HG02973 (cell line): ENCODE measurements around the gene PTPRN2.

Experiments used
- ATAC-seq: cut with Tn5 transposase; IDR thresholded peaks from one replicate; pipeline ENCODE4 v1.9.1; 2021; ENCODE audit warnings: moderate library complexity; ENCODE audit not compliant: unreplicated experiment

PTPRN2 gene

DNA sequence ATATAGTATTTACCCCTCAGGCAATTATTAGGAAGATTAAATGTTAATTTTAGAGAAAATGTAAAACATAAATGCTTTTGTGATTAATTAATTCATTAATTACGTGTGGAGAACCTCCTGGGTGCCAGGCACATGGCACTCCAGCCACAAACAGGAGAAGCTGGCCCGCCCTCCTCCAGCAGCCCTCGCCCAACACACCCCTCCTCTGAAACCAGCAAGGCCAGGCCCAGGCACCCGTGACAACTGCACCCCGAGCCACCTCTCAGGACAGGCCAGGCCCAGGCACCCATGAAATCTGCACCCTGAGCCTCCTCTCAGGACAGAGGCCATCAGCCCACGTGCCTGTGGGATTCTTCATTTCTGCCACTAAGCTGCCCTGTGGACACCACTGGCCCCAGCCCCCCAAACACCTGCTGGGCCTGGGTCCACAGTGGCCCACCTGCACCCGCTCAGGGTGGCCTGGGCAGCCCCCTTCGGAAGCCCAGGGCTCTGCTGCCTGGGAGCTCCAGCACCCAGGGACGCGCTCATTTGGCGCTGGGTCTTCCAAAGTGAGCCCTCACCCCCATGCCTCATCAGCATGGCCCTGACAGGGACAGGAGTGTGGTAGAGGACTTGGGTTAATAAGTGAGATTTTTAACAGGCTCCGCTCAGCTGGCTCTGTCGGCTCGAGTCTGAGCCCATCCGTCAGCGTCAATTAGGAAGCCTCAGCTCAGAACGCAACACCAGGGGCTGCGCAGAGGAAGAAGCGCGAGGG lies 768.7 kb downstream of the PTPRN2 start:
- ATAC-seq, result no peak

DNA sequence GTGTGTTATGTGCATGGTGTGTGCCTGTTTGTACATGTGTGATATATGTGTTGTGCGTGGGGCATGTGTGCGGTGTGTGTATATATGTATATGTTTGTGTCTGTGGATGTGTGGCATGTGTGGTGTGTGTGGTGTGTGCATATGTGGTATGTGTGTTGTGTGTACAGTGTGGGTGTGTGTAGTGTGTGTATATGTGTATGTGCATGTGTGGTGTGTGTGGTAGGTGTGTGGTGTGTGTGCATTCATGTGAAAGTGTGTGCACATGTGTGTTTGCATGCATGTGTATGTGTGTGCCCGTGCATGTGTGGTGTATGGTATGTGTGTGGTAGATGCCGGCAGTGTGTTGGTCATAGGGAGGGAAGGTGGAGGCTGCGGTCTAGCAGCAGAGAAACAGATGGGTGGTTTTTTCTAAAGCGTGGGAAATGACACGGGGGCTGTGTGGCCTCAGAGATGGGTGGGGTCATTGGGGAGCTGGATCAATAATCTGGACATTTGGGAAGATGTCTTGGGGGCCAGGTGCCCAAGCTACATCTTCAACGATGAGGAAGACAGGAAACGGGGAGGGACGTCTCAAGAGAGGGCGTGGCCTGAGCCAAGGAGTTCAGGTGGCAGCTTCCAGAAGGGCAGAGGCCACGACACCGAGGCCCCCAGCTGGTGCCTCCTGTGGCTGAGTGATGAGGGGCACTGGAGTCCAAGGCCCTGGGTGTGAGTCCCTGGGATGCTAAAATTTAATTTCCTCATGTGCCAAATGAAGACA lies 769.5 kb downstream of the PTPRN2 start:
- ATAC-seq, result no peak

DNA sequence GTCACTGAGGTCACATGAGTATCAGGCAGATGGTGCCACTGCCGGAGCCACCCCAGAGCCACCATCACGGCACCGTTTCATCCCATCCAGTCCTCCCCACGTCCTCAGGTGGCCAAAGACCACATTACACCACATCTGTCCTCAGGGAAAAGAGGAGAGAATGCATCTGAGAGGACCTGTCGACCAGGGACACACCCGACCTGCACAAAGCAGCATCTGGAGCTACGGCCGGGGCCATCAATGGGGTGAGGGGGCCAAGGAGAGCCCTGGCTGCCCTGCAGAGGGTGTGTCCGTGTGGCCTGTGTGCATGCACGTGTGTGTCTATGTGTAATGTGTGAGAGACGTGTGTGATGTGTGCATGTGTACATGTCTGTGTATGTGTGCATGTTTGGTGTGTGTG lies 770.2 kb downstream of the PTPRN2 start:
- ATAC-seq, result no peak

DNA sequence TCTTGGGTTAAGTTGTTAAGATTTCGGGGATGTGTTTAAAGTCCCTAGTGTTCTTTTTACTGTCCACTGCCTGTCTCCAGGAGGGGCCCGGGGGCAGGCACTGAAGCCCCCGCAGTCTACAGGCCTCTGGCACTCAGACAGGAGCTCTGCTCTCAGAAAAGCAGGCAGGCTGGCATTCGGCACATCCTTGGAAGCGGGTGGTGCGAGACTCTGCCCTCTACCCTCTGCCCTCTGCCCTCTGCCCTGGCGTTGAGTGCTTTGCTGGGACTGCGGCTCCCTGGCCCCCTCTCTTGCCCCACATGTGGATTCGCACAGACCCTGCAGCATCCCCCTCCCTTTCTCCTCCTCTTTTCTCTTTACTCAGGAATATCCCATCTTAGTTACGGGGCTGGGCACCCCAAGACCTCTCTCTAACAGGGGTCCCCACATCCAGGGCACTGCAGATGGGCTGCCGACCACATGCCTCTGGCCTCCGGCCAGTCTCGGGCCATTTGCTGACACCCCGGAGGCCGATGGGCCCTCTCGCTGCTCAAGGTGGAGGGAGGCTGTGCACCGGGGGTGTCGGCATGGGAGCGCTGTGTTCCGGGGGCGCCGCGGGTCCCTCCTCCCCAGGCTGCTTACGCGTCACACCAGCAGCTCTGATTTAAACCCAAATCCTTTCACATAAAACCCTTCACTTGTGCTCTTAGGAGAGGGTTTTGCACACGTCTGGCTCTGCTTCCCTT lies 770.9 kb downstream of the PTPRN2 start:
- no peak for ATAC-seq

DNA sequence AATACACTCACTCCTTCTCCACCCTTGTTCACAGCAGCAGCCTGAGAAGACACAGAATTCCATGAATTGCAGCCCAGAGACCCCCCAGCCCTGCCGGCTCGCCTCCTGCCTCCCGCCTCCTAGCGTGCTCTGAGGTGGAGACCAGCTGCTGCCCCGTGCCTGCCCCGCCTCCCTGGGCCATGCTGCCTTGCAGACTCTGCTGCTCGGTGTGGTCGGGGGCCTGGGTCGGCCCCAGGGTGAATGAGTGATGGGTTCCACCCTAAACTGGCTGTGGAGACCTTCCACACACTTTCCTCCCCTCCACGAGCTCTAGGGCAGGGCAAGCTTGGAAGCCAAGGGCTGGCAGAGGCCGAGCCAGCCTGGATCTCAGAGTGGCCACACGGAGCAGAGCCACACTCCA lies 771.5 kb downstream of the PTPRN2 start:
- ATAC-seq, result no peak

DNA sequence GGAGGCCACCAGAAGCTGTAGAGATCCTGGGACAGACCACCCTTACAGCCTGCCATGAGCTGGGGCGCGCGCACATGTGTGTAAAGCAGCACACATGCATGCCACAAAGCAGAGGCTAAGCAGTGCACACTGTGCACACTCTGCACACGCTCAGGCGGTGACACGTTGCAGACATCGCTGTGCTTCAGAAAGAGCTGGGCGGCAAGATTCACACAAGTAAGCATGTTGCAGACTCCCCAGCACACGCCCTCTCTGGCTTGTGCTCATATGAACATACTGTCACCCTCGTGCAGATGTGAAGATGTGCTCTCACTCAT lies 772.0 kb downstream of the PTPRN2 start:
- ATAC-seq, result no peak

DNA sequence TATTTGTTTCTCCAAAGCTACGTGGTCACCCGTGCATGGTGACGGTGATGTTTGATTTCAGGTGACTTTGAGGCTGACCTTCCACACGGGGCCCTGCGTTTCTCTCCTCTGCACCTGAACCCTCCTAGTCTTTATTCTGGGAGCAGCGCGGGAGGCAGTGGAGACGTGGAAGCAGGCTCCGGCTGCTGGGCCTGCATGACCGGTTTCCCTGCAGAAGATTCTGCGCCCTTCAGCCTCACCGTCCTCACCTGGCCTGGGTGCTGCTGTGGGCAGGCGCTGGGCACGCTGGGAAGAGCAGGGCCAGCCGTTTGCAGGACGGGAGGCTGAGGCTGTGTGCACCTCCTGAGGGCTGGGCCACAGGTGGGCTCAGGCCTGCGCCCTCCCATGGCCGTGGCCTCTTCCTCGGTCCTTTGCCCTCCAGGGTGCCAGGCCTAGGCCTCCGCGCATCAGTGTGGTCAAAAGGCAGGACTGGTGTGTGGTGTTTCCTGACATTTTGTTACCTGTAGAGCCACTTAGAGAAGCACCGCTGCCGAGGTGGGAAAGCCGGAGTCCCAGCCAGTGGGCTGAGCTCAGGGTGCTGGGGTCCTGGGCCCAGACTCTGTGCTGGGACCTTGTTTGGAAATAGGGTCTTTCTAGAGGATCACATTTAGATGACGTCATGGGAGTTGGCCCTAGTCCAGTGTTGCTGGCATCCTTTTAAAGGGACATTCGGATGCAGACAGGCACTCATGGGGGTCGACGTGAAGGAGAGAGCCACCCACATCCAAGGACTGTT lies 772.5 kb downstream of the PTPRN2 start:
- ATAC-seq, result no peak

DNA sequence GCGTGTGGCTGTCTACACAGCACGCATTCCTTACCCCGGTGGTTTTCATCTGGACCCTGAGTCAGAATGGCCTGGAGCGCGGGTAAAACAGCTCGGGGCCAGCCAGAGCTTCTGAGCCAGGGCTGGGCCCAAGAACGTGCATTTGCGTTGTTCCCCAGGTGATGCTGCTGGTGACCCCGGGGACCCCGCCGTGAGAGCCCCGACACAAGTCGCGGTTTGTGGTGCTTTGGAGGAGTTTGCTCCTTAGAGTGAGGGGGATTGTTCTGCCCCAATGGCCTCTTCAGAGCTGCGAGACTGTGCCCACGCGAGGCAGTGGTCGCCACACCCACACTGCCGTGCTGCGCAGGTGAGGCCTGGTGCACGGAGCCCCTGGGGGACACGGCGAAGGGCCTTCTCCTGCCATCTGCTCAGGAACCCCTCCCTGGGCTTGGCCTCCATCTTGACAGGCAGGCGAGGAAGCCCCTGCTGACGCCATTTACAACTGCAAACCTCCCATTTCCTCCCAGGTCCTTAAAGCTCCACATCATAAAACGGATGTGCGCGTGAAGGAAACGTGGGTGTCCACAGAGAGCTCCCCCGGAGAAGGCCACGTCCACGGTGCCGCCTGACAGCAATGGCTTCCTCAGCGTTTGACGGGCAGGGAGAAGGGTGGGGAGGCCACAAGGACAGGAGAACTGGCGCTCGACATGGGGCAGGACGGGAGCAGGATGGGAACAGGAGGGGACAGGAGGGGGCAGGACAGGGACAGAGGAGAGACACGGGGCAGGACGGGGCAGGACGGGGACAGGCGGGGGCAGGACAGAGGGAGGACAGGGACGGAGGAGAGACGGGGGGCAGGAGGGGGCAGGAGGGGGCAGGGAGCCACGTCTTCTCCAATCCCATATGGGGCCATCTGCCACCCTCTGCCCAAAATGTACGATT lies 773.6 kb downstream of the PTPRN2 start:
- no peak for ATAC-seq

DNA sequence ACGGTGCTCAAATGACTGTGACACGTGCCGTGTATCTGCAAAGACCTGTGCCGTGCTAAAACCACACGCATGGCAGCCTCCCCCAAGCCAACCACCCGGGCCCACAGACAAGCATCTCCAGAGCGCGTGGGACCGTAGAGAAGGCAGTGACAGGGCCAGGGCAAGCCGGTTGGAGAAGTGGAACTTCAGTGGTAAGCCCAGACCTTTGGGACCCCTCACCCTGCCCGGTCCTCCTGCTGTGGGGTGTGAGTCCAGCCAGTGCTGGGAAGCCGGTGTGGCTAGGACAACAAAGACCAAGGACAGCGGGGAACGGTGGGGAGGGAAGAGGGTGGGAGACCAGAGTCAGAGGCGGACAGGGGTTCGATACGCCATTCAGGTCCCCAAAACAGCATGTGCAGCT lies 774.6 kb downstream of the PTPRN2 start:
- ATAC-seq, result no peak

DNA sequence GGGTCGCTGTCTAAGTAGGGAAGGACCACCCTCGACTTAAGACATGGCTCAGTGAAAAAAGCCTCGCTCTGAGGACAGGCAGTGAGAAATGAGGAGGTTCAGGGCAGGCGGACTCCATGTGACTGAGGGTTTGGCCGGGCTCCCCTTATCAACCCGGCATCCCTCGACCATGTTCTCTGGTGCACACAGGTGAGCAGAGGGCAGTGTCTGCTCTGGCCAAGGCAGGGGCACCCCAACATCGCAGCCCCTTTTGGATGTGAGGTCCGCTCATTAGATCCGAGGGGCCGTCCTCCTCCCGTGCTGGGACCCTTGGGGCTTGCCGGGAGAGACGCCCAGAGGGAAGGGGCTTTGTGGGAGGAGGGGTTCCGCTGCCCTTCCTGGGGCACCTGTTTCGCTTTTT lies 775.7 kb downstream of the PTPRN2 start:
- ATAC-seq, result no peak

DNA sequence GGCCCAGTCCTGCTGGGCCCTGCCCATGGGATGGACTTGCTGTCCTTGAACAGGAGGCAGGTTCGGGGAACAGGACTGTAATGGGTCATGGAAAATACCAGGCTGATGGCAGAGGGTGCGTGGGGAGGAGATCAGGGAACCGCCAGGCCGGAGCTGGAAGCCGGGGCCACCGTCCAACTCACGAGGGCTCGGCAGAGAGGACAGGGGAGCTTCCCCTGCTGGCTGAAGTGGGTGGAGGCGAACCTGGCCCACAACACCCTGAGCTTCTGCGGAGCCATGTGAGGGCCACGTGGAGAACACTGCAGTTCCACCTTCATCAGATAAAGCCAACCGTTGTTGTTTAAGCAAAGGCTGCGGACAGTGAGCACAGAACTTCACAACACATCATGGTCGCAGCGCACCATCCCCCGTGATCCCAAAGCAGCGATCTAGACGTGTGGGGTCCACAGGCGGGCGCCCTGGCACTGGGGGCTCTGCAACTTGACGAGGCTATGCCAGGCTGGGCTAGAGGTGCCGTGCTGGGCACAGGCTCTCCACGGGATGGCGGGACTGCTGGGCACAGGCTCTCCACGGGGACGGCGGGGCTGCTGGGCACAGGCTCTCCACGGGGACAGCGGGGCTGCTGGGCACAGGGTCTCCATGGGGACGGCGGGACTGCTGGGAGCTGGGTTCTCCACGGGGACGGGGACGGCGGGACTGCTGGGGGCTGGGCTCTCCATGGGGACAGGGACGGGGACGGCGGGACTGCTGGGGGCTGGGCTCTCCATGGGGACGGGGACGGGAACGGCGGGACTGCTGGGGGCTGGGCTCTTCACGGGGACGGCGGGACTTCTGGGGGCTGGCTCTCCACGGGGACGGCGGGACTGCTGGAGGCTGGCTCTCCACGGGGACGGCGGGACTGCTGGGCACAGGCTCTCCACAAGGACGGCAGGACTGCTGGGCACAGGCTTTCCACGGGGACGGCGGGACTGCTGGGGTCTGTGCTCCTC lies 777.5 kb downstream of the PTPRN2 start:
- ATAC-seq, result no peak

DNA sequence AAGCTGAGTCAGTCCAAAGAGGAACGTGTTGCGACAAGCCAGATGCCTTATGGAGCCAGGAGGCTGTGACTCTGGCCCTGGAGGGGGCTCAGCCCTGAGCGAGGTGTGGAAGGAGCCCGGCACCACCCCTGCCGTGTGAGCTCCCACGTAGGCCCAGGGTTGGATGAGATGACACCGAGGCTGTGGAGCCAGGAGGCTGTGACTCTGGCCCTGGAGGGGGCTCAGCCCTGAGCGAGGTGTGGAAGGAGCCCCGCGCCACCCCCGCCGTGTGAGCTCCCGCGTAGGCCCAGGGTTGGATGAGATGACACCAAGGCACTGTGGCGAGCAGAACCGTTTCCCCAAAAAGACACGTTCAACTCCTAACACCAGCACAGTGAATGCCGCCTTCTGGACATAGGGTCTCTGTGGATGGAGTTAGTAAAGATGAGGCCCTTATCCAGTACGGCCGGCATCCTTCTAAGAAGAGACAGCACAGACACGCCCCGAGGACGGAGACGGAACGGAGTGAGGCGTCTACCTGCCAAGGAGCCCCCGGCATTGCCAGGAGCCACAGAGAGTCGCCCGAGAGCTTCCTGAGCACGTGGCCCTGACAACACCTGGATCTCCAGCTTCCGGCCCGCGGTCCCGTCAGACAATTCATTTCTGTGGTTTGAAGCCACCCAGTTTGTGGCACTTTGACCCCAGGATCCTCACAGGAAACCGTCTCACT lies 778.3 kb downstream of the PTPRN2 start:
- no peak for ATAC-seq

DNA sequence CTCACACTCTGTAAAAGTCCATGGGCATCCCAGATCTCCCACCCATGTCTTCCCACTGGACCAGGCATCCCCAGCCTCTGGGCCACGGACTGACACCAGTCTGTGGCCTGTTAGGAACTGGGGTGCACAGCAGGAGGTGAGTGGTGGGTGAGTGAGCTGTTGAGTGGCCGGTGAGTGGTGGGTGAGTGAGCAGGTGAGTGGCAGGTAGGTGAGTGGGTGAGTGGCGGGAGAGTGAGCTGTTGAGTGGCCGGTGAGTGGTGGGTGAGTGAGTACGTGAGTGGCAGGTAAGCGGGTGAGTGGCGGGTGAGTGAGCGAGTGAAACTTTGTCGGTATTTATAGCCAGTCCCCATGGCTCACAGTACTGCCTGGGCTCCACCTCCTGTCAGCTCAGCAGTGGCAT lies 779.6 kb downstream of the PTPRN2 start:
- ATAC-seq, result no peak

DNA sequence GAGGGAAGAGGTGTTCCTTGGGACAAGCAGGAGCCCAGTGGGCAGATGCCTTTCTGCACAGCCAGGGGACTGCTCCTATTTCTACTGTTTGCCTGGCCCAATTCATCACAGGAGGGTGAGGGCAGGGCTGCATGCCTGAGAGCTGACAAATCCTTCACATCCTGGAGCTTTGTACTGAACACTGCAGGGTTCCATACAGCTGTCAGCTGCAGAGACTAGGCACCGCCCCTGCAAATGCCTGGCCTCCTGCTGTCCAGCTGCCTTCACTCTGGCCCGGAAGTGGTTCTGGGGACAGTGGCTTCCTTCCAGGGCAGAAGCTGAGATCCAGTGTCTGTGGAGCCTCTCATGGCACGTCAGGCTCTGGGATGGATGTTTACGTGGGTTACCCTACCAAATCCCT lies 780.1 kb downstream of the PTPRN2 start:
- ATAC-seq, result no peak

DNA sequence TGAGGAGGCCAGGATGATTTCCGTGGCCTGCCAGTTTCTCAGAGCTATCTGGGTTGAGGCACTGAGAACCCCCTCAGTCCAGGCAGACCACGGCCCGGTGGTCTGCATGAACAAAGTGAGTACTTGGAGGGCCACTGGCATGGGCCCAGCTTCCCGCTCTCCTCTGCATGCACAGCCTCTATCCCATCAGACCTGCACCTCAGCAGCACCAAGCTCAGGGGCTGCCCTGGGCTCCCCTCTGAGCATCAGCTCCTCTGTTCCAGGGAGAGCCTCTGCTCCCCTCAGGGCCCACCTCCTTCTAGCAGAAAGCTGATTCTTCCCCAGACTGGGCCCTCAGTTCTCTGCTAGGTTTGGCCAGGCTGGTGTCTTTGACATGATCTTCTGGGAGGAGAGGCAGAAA lies 780.9 kb downstream of the PTPRN2 start:
- no peak for ATAC-seq

DNA sequence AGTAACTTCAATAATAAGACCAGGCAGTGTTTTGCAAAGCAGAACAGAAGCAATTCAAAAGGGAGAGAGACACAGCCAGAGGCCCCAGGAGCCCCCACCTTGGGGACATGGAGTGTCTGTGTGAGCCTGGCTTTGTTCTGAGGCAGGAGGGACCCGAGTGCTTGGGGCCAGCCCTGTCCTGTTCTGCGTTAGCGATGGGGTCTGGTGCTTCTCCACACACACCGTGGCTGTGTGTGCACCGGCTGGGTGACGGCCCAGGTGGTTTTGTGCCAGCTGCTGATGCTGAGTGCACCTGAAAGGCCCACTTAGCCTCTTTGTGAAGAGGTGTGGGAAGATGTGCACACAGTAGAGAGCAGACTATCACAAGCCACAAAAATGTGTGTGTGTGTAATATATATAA lies 781.9 kb downstream of the PTPRN2 start:
- ATAC-seq, result no peak

DNA sequence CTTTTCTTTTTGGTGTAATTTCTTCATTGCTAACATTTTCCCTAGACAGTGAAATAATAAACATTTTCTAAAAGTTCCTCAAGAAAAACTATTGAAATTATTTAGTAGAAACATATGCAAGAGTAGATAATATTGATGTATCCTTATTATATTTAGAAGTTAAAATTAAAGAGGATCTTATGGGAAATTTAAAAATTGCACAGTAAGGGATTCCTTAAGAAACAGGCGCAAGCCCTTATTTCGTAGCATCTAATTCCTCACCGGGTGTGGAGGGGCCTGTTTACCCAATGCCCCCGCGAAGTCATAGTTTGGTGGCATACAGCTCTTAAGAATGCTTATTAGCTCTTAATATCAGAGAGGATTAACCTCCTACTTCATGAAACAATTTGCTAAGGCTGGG lies 783.7 kb downstream of the PTPRN2 start:
- no peak for ATAC-seq

DNA sequence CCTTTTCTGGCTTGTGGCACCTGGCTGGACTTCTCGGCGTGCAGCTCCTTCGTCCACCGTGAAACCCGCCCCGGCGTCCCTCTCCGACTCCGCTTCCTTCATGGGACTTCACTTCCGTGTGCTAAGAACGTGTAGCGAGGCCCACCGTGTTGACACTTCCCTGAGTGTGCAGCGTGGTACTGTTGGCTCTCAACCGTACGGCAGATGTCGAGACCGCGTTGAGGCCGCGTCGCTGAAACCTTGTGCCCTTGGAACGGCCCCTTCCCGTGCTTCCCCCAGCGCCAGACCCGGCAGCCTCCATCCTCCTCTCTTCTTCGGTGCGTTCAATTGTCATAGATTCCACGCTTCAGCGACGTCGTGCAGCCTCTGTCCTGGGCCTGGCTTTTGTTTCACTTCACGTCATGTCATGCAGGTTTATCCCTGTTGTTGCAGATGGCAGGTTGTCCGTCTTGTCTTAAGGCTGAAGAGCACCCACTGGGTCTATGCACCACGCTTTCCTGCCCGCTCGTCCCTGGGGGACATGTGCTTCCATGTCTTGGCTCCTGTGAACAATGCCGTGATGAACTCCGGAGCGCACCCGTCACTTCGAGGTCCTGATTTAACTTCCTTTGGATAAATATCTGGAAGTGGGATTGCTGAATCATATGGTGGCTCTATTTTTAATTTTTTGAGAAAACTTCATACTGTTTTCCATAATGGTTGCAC lies 785.5 kb downstream of the PTPRN2 start:
- ATAC-seq, result no peak
